H1 (cell line): ENCODE results near the gene GPATCH2. TPM values are rescaled to one million over a fixed set of nuclear protein-coding genes. Genes with fewer than 3 reads are reported as not detected.

Source experiments
- CTCF ChIA-PET: fragments of 300-600 bp; sonication (Branson Sonifier 250); formaldehyde crosslinking; loops from one replicate; lab custom pipeline; 2021; ENCODE audit not compliant: partially characterized antibody; lab: Charles Lee
- POLR2A ChIA-PET: fragments of 300-600 bp; sonication (Branson Sonifier 250); formaldehyde crosslinking; loops from one replicate; lab custom pipeline; 2021; ENCODE audit warnings: inconsistent platforms; ENCODE audit not compliant: partially characterized antibody; lab: Charles Lee
- DNase-seq, 2 experiments: peaks; one replicate each; pipeline versions ENCODE4 v3.0.0 to v3.0.0-alpha.2; 2010 to 2022; ENCODE audit warnings: low spot score in 2 of 2, low read depth in 1 of 2, mixed read lengths in 1 of 2
- FAIRE-seq: peaks from 2 replicates; lab custom pipeline; 2011; peaks lifted over from hg19 to GRCh38; lab: Jason Lieb, UNC
- H2AFZ ChIP-seq: 2 replicates; pipeline ENCODE4 v1.8.1; 2012; ENCODE audit warnings: low read length, inconsistent platforms
- H2AK5ac ChIP-seq: 2 replicates; pipeline ENCODE4 v1.6.1; 2013; ENCODE audit warnings: low read depth, low read length
- H2BK120ac ChIP-seq: replicated peaks from 2 replicates; pipeline ENCODE3; 2013; ENCODE audit warnings: low read depth, low read length, inconsistent platforms
- H2BK12ac ChIP-seq: 2 replicates; pipeline ENCODE4 v1.6.1; 2013; ENCODE audit warnings: low read depth, low read length
- H2BK15ac ChIP-seq: 2 replicates; pipeline ENCODE4 v1.6.1; 2013; ENCODE audit warnings: low read length
- H2BK20ac ChIP-seq: 2 replicates; pipeline ENCODE4 v1.6.1; 2013; ENCODE audit warnings: low read length
- H2BK5ac ChIP-seq: 2 replicates; pipeline ENCODE4 v1.6.1; 2013; ENCODE audit warnings: low read depth, low read length
- H3K14ac ChIP-seq: 2 replicates; pipeline ENCODE4 v1.6.1; 2013; ENCODE audit warnings: inconsistent platforms; ENCODE audit not compliant: insufficient read length
- H3K18ac ChIP-seq: 2 replicates; pipeline ENCODE4 v1.6.1; 2013; ENCODE audit warnings: low read length; ENCODE audit errors: extremely low read depth
- H3K23ac ChIP-seq: 2 replicates; pipeline ENCODE4 v1.6.1; 2013; ENCODE audit warnings: inconsistent platforms; ENCODE audit not compliant: insufficient read length
- H3K23me2 ChIP-seq: 2 replicates; pipeline ENCODE4 v1.6.1; 2013; ENCODE audit warnings: low read depth, low read length
- H3K27ac ChIP-seq: 2 replicates; pipeline ENCODE4 v1.6.1; 2011; ENCODE audit warnings: low read depth, low read length, inconsistent platforms
- H3K27me3 ChIP-seq, 4 experiments: replicated peaks in 1 of 4; 1 replicate in 1 of 4; 2 replicates in 3 of 4; pipeline versions ENCODE4 v1.6.1 to v1.8.1; 2011 to 2013; ENCODE audit warnings: low read length in 3 of 4, mild to moderate bottlenecking in 3 of 4, inconsistent platforms in 2 of 4, mixed read lengths in 2 of 4, moderate library complexity in 1 of 4; ENCODE audit not compliant: control insufficient read depth in 3 of 4, insufficient read depth in 3 of 4; ENCODE audit errors: extremely low read depth in 1 of 4
- H3K36me3 ChIP-seq, 4 experiments: 2 replicates each; pipeline versions ENCODE4 v1.6.1 to v1.8.1; 2011 to 2013; ENCODE audit warnings: mild to moderate bottlenecking in 4 of 4, low read length in 3 of 4, moderate library complexity in 2 of 4, control low read depth in 1 of 4, inconsistent platforms in 1 of 4; ENCODE audit not compliant: insufficient read depth in 4 of 4, control insufficient read depth in 2 of 4
- H3K4ac ChIP-seq: replicated peaks from 2 replicates; pipeline ENCODE3; 2013; ENCODE audit warnings: low read length, low read depth, mixed read lengths, inconsistent platforms; ENCODE audit not compliant: insufficient read length
- H3K4me1 ChIP-seq, 4 experiments: replicated peaks in 1 of 4; 1 replicate in 1 of 4; 2 replicates in 3 of 4; pipeline versions ENCODE4 v1.6.1 to v1.8.1; 2011 to 2013; ENCODE audit warnings: low read length in 3 of 4, inconsistent platforms in 2 of 4, mixed read lengths in 1 of 4; ENCODE audit not compliant: insufficient read depth in 4 of 4, control insufficient read depth in 3 of 4
- H3K4me2 ChIP-seq, 2 experiments: 2 replicates each; pipeline versions ENCODE4 v1.6.1 to v1.8.1; 2011 to 2013; ENCODE audit warnings: low read depth in 2 of 2, low read length in 2 of 2, control low read depth in 1 of 2, inconsistent platforms in 1 of 2, mild to moderate bottlenecking in 1 of 2; ENCODE audit not compliant: insufficient read depth in 1 of 2
- H3K4me3 ChIP-seq, 4 experiments: fragments of 200-600, 300-600 bp in 1 of 4; sonication (generic), shearing (Covaris generic), sonication (Bioruptor Twin) in 1 of 4; 2 replicates each; pipeline versions ENCODE4 v1.5.1 to v1.8.1; 2011 to 2016; ENCODE audit warnings: low read length in 4 of 4, low read depth in 3 of 4, control low read depth in 2 of 4, inconsistent platforms in 2 of 4, mild to moderate bottlenecking in 2 of 4, mixed read lengths in 1 of 4, moderate library complexity in 1 of 4; ENCODE audit not compliant: insufficient read depth in 2 of 4; ENCODE audit errors: extremely low read depth in 1 of 4
- H3K56ac ChIP-seq: replicated peaks from 2 replicates; pipeline ENCODE3; 2013; ENCODE audit warnings: low read depth, mild to moderate bottlenecking, mixed read lengths, low read length, inconsistent platforms; ENCODE audit not compliant: insufficient read length
- H3K79me1 ChIP-seq: 2 replicates; pipeline ENCODE4 v1.6.1; 2013; ENCODE audit warnings: low read depth, low read length, control low read depth
- H3K79me2 ChIP-seq, 2 experiments: 2 replicates each; pipeline versions ENCODE4 v1.6.1 to v1.8.1; 2012 to 2013; ENCODE audit warnings: low read length in 2 of 2, mild to moderate bottlenecking in 2 of 2, inconsistent platforms in 1 of 2; ENCODE audit not compliant: insufficient read depth in 2 of 2, control insufficient read depth in 1 of 2
- H3K9ac ChIP-seq, 4 experiments: replicated peaks in 1 of 4; 1 replicate in 1 of 4; 2 replicates in 3 of 4; pipeline versions ENCODE4 v1.6.1 to v1.8.1; 2011 to 2013; ENCODE audit warnings: low read depth in 3 of 4, low read length in 3 of 4, control low read depth in 2 of 4, mild to moderate bottlenecking in 2 of 4, moderate library complexity in 2 of 4, inconsistent platforms in 1 of 4; ENCODE audit errors: extremely low read depth in 1 of 4
- H3K9me3 ChIP-seq, 2 experiments: 2 replicates each; pipeline versions ENCODE4 v1.6.1 to v1.8.1; 2012 to 2013; ENCODE audit warnings: mild to moderate bottlenecking in 2 of 2, moderate library complexity in 2 of 2, control low read depth in 1 of 2, inconsistent platforms in 1 of 2, low read depth in 1 of 2, low read length in 1 of 2, mixed read lengths in 1 of 2; ENCODE audit not compliant: insufficient read depth in 2 of 2
- H4K20me1 ChIP-seq, 2 experiments: replicated peaks in 1 of 2; 2 replicates each; pipeline versions ENCODE3 to v1.8.1; 2011 to 2013; ENCODE audit warnings: inconsistent platforms in 2 of 2, low read length in 2 of 2, mild to moderate bottlenecking in 1 of 2; ENCODE audit not compliant: insufficient read depth in 2 of 2, control insufficient read depth in 1 of 2
- H4K5ac ChIP-seq: 2 replicates; pipeline ENCODE4 v1.6.1; 2013; ENCODE audit warnings: low read length, low read depth, mixed read lengths, inconsistent platforms; ENCODE audit not compliant: insufficient read length
- H4K8ac ChIP-seq: 2 replicates; pipeline ENCODE4 v1.8.0; 2013; ENCODE audit warnings: mild to moderate bottlenecking, moderate library complexity, low read length, inconsistent platforms; ENCODE audit not compliant: insufficient read depth; ENCODE audit errors: extremely low read depth
- H4K91ac ChIP-seq: replicated peaks from 2 replicates; pipeline ENCODE3; 2013; ENCODE audit warnings: low read length, mixed read lengths, inconsistent platforms; ENCODE audit not compliant: insufficient read length
- BRCA1 ChIP-seq: IDR thresholded peaks from 2 replicates; pipeline ENCODE4 v1.6.1; 2012; ENCODE audit warnings: low read depth, low read length, improper control_type of control experiment
- CTBP2 ChIP-seq: IDR thresholded peaks from 2 replicates; pipeline ENCODE4 v1.7.0; 2011; ENCODE audit warnings: borderline replicate concordance, mild to moderate bottlenecking, moderate library complexity, mixed read lengths, low read length; ENCODE audit not compliant: insufficient read depth, insufficient read length
- GTF2F1 ChIP-seq: IDR thresholded peaks from 2 replicates; pipeline ENCODE4 v1.6.1; 2012; ENCODE audit warnings: low read depth, low read length, improper control_type of control experiment, borderline replicate concordance
- RAD21 ChIP-seq, 2 experiments: IDR thresholded peaks in 1 of 2; conservative IDR thresholded peaks in 1 of 2; 2 replicates each; pipeline ENCODE4 v1.6.1; 2011; ENCODE audit warnings: low read depth in 2 of 2, low read length in 2 of 2, improper control_type of control experiment in 1 of 2, inconsistent platforms in 1 of 2, mild to moderate bottlenecking in 1 of 2, moderate library complexity in 1 of 2
- WGBS, 2 experiments: shearing (Covaris generic) in 1 of 2; methylation state at CpG; one replicate each; pipeline versions ENCODE4 v1.1.6 to v1.1.7; 2013 to 2015; ENCODE audit warnings: low lambda C conversion rate in 2 of 2, mixed read lengths in 2 of 2, inconsistent platforms in 1 of 2, low coverage in 1 of 2, missing lambda C conversion rate in 1 of 2; ENCODE audit not compliant: insufficient replicate concordance in 2 of 2, insufficient coverage in 1 of 2, insufficient read length in 1 of 2; ENCODE audit errors: extremely low coverage in 1 of 2, missing lambda C conversion rate in 1 of 2; 5-methylcytosine and 5-hydroxymethylcytosine counted together
- polyA plus RNA-seq, 7 experiments: library from polyadenylated mRNA; depleted of rRNA in 3 of 7; stranded (reverse) in 5 of 7; unstranded in 2 of 7; fragments of >200 nt in 5 of 7; fragments of 200-250 nt in 2 of 7; gene quantifications; 1 replicate in 5 of 7; 2 replicates in 1 of 7; 4 replicates in 1 of 7; pipeline versions ENCODE4 v1.2.1 to v1.2.3, GENCODE V29; 2011 to 2013; ENCODE audit warnings: missing spikeins in 2 of 7, mixed read lengths in 2 of 7
- total RNA-seq: library from RNA; stranded (reverse); fragmentation: NEBNext Ultra II Directional; extraction: Animal tissue kit (Norgen Biotek cat#: 25700); gene quantifications from 2 replicates; pipeline ENCODE4 v1.2.1, GENCODE V29; 2021
- TF ChIP-seq, protein P1 (sequence below): IDR thresholded peaks from 2 replicates; pipeline ENCODE4 v1.6.1; 2012; ENCODE audit warnings: inconsistent platforms

Gene GPATCH2
- total and polyA plus RNA-seq, 2 of the 8 experiments (the other 6 are each of a cell fraction or from before 2014, with no cell fraction given), result 3.9 to 13.1 TPM

DNA sequence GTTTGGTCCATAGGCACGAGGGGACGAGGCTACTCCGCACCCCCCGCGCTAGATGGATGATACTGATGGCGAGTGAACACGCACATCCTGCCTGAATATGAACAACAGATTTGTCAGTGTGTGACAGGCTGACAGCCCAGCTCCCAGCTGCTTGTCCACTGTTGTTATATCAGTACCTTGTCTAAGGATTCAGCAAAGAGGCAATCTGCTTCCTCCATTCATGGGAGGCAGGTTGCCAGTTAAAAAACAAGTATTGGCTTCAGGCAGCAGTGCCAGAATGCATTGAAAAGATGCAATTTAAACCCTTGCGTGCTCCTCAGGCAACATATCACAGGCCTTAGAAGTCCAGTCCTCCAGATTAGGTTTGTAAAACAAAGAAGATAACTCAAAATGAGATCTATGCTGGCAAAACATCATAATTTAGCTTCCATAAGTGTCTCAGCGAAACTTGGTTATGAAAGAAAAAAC, 223.3 kb downstream of the GPATCH2 start:
- Histone ChIP-seq H2BK20ac (no peak overlapping the region), H3K18ac (no peak overlapping the region), H3K4ac (no peak overlapping the region), H2BK15ac (no peak overlapping the region), H4K20me1 (no peaks in the 10 kb centered on the region), H3K27me3 (no peaks in the 10 kb centered on the region), H2BK5ac (no peak overlapping the region), H3K79me1 (no peaks in the 10 kb centered on the region), H4K91ac (no peak overlapping the region), H4K5ac (no peak overlapping the region), H3K23ac (no peak overlapping the region), H3K4me3 (no peak overlapping the region), H3K27ac (no peak overlapping the region), H2AFZ (peak overlapping the region; percentile 49; the same call in 1 of the 2 replicates), H2AK5ac (no peak overlapping the region), H4K8ac (no peak overlapping the region), H2BK120ac (no peak overlapping the region), H3K56ac (no peak overlapping the region), H3K9ac (no peak overlapping the region), H3K4me2 (no peak overlapping the region), H2BK12ac (no peak overlapping the region), H3K79me2 (no peaks in the 10 kb centered on the region), H3K9me3 (no peaks in the 10 kb centered on the region), H3K4me1 (no peaks in the 10 kb centered on the region), H3K14ac (no peak overlapping the region), H3K36me3 (no peaks in the 10 kb centered on the region), H3K23me2 (no peaks in the 10 kb centered on the region)
- WGBS, 2 experiments, result 94% methylated on average over 9 of the region's 9 CpGs; no CpG with 5 or more reads in 1 of the 2 experiments
- CTCF ChIA-PET, result interaction anchor here (0.8 kb wide), 1 partner anchor 29 kb away, joined by 3 read pairs; no protein-coding TSS in a partner anchor
- no peak for TF ChIP-seq RAD21 (IDR thresholded peaks at IDR 0.05 in 1 of 2, conservative IDR thresholded peaks at IDR 0.05 in 1 of 2; ENCODE audit: low read depth in 2 of 2, low read length in 2 of 2)
- TF ChIP-seq CTBP2, result no peak
- no peak for TF ChIP-seq BRCA1
- TF ChIP-seq, protein P1, sequence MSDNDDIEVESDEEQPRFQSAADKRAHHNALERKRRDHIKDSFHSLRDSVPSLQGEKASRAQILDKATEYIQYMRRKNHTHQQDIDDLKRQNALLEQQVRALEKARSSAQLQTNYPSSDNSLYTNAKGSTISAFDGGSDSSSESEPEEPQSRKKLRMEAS, result no peak
- TF ChIP-seq GTF2F1, result no peak
- POLR2A ChIA-PET, result interaction anchor here (0.6 kb wide), 1 partner anchor 118 kb away, joined by 3 read pairs; no protein-coding TSS in a partner anchor
- FAIRE-seq (no peak), DNase-seq (no peak)
